Stimulated activated CD8-positive, alpha-beta memory T cell treated with anti-CD3 and anti-CD28 coated beads, Interleukin-7, amount 100 ng/mL, for 1 hour (primary cell): ENCODE measurements around the gene COMMD10.
"Not testable (repeated sequence)": the region's sequence is repeated elsewhere in the genome, so short reads cannot be mapped to it uniquely, and the experiment has no call there.

Source experiments
- DNase-seq, 2 donors: peaks; one replicate each; pipeline ENCODE4 v3.0.0-alpha.2; 2020; ENCODE audit warnings: low read depth in 2 of 2

COMMD10 gene

DNA sequence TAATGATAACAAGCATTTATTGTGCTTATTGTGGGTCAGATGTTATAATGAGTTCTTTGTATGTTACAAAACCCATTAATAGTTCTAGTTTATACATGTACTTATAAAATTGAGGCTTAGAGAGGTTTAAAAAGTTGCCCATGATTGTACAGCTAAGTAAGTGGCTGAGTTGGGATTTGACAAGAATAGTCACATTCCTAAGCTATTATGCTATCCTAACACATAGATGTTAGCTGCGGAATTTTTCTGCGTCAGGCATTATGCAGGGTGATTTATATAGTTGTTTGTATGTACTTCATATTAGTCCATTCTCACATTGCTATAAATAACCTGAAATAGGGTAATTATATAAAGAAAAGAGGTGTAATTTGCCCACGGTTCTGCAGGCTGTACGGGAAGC is 12.5 kb downstream of the COMMD10 start:
- DNase-seq: no peak

GRCh38 chr5:116098998-116099397 is 14.2 kb downstream of the COMMD10 start:
- DNase-seq: no peak

DNA sequence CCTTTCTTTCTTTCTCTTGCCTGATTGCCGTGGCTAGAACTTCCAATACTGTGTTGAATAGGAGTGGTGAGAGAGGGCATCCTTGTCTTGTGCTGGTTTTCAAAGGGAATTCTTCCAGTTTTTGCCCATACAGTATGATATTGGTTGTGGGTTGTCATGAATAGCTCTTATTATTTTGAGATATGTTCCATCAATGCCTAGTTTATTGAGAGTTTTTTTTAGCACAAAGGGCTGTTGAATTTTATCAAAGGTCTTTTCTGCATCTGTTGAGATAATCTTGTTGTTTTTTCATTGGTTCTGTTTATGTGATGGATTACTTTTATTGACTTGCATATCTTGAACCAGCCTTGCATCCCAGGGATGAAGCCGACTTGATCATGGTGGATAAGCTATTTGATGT is 20.1 kb downstream of the COMMD10 start:
- not testable (repeated sequence) for DNase-seq

GRCh38 chr5:116115163-116115562 is 30.3 kb downstream of the COMMD10 start:
- no peak for DNase-seq

- DNase-seq: no peak
Measured at GRCh38 chr5:116130471-116130870, 45.6 kb downstream of the COMMD10 start.

GRCh38 chr5:116130976-116131375 is 46.2 kb downstream of the COMMD10 start:
- no peak for DNase-seq

- DNase-seq: no peak
Measured at GRCh38 chr5:116133281-116133680, 48.5 kb downstream of the COMMD10 start.

DNA sequence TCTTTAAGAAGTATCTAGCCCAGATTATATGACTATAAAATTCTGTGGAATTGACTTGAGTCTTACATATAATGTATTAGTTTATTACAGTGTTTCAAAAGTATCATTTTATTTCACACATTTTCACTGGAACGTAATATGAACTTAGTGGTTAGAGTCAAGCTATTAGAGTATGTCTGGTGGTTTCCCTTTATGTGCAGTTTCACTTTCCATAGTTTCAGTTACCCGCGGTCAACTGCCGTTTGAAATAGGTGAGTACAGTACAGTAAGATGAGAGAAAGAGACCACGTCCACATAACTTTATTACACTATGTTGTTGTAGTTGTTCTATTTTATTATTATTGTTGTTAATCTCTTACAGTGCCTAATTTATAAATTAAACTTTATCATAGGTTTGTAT is 50.5 kb downstream of the COMMD10 start:
- DNase-seq: no peak

DNA sequence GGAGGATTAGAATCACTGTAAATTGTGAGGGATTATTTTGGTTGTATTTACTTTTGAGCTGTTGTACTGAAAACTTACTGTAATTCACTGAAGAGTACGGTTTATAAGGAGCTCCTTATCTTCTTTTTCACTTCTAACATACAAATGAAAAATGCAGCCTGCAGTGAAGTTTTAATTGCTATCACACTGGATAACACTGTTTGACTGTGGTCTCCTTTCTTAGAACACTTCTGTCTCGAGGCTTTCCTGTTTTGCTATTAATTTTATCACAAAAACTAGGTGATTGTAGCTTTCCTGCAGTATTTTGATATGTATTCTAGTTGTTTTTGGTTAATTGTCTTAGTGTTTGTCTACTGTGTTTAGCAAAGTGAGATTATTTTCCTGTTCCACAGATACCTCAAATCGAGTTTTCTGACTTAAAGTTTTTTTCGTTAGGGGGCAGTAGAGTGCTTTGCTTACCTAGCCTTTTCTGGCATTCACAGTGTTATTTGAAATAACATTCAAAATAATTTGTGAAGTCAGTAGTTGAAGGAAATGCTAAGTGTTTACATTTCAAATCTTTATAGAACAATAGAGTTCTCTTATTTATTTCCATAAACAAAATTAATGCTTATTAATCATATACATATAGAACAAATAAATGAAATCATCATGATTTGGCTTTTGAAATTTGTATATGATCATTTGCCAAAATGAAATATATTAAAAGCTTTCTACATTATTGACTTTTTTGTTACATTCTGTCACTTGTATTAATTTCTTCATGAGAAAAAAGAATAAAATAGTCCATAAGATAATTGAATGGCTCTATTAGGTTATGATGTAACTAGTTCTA is 52.9 kb downstream of the COMMD10 start:
- DNase-seq: no peak

GRCh38 chr5:116142495-116142894 is 57.7 kb downstream of the COMMD10 start:
- DNase-seq: no peak

- DNase-seq: no peak
Measured at GRCh38 chr5:116144103-116144502, 59.3 kb downstream of the COMMD10 start.

GRCh38 chr5:116144991-116145390 is 60.2 kb downstream of the COMMD10 start:
- DNase-seq: no peak

DNA sequence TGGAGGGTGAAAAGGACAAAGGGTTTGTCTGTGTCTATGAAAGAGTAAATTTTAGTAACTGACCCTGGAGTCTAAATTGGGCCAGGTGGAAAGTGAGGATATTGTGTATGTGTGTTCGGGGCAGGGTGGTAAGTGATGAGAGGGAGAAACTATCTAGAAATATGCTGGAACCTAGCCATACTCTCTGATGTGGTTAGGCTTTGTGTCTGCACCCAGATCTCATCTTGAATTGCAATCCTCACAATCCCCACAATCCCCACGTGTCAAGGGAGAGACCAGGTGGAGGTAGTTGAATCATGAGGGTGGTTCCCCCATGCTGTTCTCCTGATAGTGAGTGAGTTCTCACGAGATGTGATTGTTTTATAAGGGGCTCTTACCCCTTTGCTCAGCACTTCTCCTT is 60.6 kb downstream of the COMMD10 start:
- DNase-seq: no peak

- DNase-seq: no peak
Measured at GRCh38 chr5:116152169-116152568, 67.3 kb downstream of the COMMD10 start.

- no peak for DNase-seq
Measured at GRCh38 chr5:116153687-116154174, 68.9 kb downstream of the COMMD10 start.

GRCh38 chr5:116154252-116154651 is 69.4 kb downstream of the COMMD10 start:
- DNase-seq: no peak

- no peak for DNase-seq
Measured at GRCh38 chr5:116154931-116155330, 70.1 kb downstream of the COMMD10 start.

DNA sequence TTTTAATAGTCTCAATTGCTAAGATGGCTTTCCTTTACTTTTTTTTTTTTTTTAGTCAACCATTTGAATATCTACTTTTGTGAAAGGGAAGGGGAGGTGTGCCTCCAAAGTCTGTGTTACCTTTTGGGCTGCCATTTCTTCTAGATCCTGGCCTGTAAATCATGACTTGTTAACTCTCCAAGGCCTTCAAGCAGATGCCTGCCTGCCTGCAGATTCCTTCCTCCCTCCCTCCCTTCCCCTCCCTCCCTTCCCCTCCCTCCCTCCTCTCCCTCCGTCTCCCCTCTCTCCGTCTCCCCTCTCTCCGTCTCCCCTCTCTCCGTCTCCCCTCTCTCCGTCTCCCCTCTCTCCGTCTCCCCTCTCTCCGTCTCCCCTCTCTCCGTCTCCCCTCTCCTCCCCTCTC is 73.1 kb downstream of the COMMD10 start:
- DNase-seq: no peak

GRCh38 chr5:116159006-116159405 is 74.2 kb downstream of the COMMD10 start:
- DNase-seq: no peak

GRCh38 chr5:116174111-116174510 is 89.3 kb downstream of the COMMD10 start:
- DNase-seq: no peak

DNA sequence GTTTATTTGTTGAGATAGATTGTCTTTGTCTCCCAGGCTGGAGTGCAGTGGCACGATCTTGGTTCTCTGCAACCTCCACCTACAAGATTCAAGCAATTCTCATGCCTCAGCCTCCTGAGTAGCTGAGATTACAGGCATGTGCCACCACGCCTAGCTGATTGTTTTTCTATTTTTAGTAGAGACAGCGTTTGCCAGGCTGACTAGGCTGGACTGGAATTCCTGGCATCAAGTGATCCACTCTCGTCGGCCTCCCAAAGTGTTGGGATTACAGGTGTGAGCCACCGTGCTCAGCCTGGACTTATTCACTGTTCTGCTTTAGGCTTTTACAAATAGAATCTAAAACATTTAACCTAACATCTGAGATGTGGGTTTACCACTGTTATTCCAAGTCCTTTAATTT is 91.3 kb downstream of the COMMD10 start:
- no peak for DNase-seq

- DNase-seq: no peak
Measured at GRCh38 chr5:116178925-116179324, 94.1 kb downstream of the COMMD10 start.

GRCh38 chr5:116209166-116209565 is 124.3 kb downstream of the COMMD10 start:
- no peak for DNase-seq

DNA sequence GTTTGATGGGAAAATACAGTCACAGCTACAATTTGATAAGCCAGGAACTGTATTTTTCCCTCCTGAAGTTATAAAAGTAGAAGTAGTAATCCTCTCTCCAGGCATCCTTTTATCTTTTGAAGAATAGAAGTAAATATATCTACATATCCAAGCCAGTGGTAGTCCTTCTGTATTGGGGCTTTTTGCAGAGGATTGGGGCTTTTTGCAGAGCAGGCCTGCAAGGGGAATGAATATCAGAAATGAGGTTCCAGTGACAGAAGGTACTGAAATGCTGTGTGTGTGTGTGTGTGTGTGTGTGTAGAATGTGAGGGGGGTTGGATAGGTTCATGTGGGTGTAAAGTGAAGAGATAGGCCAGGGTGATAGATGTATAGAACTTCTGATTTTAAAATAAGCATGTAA is 127.4 kb downstream of the COMMD10 start:
- no peak for DNase-seq
